Peyer's patch (tissue), 4 donors: ENCODE results near the gene PPRC1.

ENCODE experiments used
- CTCF ChIP-seq, 6 experiments: fragments of 450-650 bp in 4 of 6; fragments of 200-600 bp in 2 of 6; sonication (generic) in 1 of 6; IDR thresholded peaks; one replicate each; pipeline ENCODE4 v1.5.1; 2017 to 2019; ENCODE audit warnings: antibody characterized with exemption in 6 of 6, mild to moderate bottlenecking in 3 of 6, moderate library complexity in 1 of 6
- POLR2A ChIP-seq, 2 donors: fragments of 450-650 bp; IDR thresholded peaks; one replicate each; pipeline ENCODE4 v1.5.1; 2017; ENCODE audit warnings: antibody characterized with exemption in 2 of 2, mild to moderate bottlenecking in 2 of 2, moderate library complexity in 2 of 2

- no peak for TF ChIP-seq CTCF (IDR thresholded peaks at IDR 0.05)
- no peak for TF ChIP-seq POLR2A (IDR thresholded peaks at IDR 0.05)
These were observed 1.3 kb upstream of the PPRC1 start for GRCh38 chr10:102131286-102132170.
